ENCODE data around the gene DPP8. TPM values are rescaled to one million over a fixed set of nuclear protein-coding genes. Genes with fewer than 3 reads are reported as not detected.

The DPP8 gene
- polyA plus RNA-seq, 1 experiment, result 29.9 TPM

Small RNAs within 50 kb of the gene (small RNA-seq; reads per million reads assigned to genes)
- gene AC105129.1 (ENCODE audit: insufficient read length, low read depth) (not detected), gene RF00019 (ENCODE audit: insufficient read length, low read depth) (not detected), gene RNU6-19P (ENCODE audit: insufficient read length, low read depth) (not detected)

Other genes with a start within 250 kb of the DPP8 start
- gene PARP16, start 230.8 kb downstream of the DPP8 start, polyA plus RNA-seq (2011; rRNA removed), result 4.5 and 5.3 TPM in 2 replicates
- not detected in 2 replicates for gene RNU5A-1, start 221.6 kb downstream of the DPP8 start, polyA plus RNA-seq (2011; rRNA removed)
- gene RNU5B-1, start 213.0 kb downstream of the DPP8 start, polyA plus RNA-seq (2011; rRNA removed), result not detected in 2 replicates
- gene IGDCC3, start 139.7 kb downstream of the DPP8 start, polyA plus RNA-seq (2011; rRNA removed), result 0.11 and 0.16 TPM in 2 replicates
- 5.2 and 5.6 TPM in 2 replicates for gene IGDCC4, start 94.7 kb downstream of the DPP8 start, polyA plus RNA-seq (2011; rRNA removed)
- 104 and 130 TPM in 2 replicates for gene HACD3, start 12.8 kb upstream of the DPP8 start, polyA plus RNA-seq (2011; rRNA removed)
- gene INTS14, start 93.4 kb upstream of the DPP8 start, polyA plus RNA-seq (2011; rRNA removed), result 46.1 and 56.6 TPM in 2 replicates
- gene SLC24A1, start 104.2 kb upstream of the DPP8 start, polyA plus RNA-seq (2011; rRNA removed), result 5.5 TPM in 2 replicates

All from AG04450 (cell line).